A549 (cell line): ENCODE measurements around the gene CDK9. TPM values are rescaled to one million over a fixed set of nuclear protein-coding genes. Genes with fewer than 3 reads are reported as not detected.

Experiments used
- ATAC-seq, 2 experiments: fragments of 200-7000 bp in 1 of 2; fragments of >200 bp in 1 of 2; cut with Nextera tagmentation in 1 of 2; cut with Tn5 transposase in 1 of 2; 3 replicates each; pipeline versions ENCODE4 v1.8.0 to v1.9.1; 2018 to 2020; ENCODE audit warnings: mild to moderate bottlenecking in 1 of 2, moderate library complexity in 1 of 2
- CTCF ChIA-PET: fragments of 300-600 bp; sonication (Branson Sonifier 250); formaldehyde crosslinking; extraction: SDS; loops from one replicate; lab custom pipeline; 2021; ENCODE audit warnings: antibody characterized with exemption, inconsistent platforms; lab: Yijun Ruan, JAX
- POLR2A ChIA-PET: fragments of 350-600 bp; formaldehyde crosslinking; extraction: SDS; loops from one replicate; lab custom pipeline; 2021; ENCODE audit warnings: antibody characterized with exemption, inconsistent platforms; lab: Yijun Ruan, JAX
- DNase-seq, 2 experiments: peaks; one replicate each; pipeline versions ENCODE4 v3.0.0 to v3.0.0-alpha.2; 2011 to 2016; ENCODE audit warnings: low read depth in 1 of 2, low spot score in 1 of 2
- FAIRE-seq: peaks from 2 replicates; lab custom pipeline; 2011; peaks lifted over from hg19 to GRCh38; lab: Jason Lieb, UNC
- H3K27ac ChIP-seq, 2 experiments: fragments of >200 bp; sonication (Bioruptor Twin); formaldehyde crosslinking; 3 replicates each; pipeline ENCODE4 v1.5.1; 2016 to 2017
- H3K4me1 ChIP-seq: fragments of >200 bp; sonication (Bioruptor Twin); formaldehyde crosslinking; 3 replicates; pipeline ENCODE4 v1.6.1; 2016
- H3K4me2 ChIP-seq: fragments of >200 bp; sonication (Bioruptor Twin); formaldehyde crosslinking; 3 replicates; pipeline ENCODE4 v1.6.1; 2016
- H3K4me3 ChIP-seq: fragments of >200 bp; sonication (Bioruptor Twin); formaldehyde crosslinking; 3 replicates; pipeline ENCODE4 v1.5.1; 2016
- H3K9me3 ChIP-seq: fragments of >200 bp; sonication (Bioruptor Twin); formaldehyde crosslinking; 3 replicates; pipeline ENCODE4 v1.6.1; 2016
- BHLHE40 ChIP-seq: IDR thresholded peaks from 2 replicates; pipeline ENCODE4 v1.6.1; 2012; ENCODE audit warnings: low read depth, low read length, inconsistent platforms
- CBX2 ChIP-seq: fragments of 200-600 bp; sonication (generic); IDR thresholded peaks from 2 replicates; pipeline ENCODE4 v1.6.1; 2016; ENCODE audit warnings: low read depth, mild to moderate bottlenecking, borderline replicate concordance
- CBX8 ChIP-seq: fragments of 200-600 bp; sonication (generic); IDR thresholded peaks from 2 replicates; pipeline ENCODE4 v1.6.1; 2016
- CHD2 ChIP-seq: fragments of 150-350 bp; IDR thresholded peaks from 2 replicates; pipeline ENCODE4 v1.6.1; 2014; ENCODE audit warnings: low read length; ENCODE audit not compliant: partially characterized antibody
- CHD4 ChIP-seq: fragments of 200-600 bp; sonication (generic); IDR thresholded peaks from 2 replicates; pipeline ENCODE4 v1.6.1; 2016; ENCODE audit warnings: antibody characterized with exemption, mild to moderate bottlenecking, borderline replicate concordance
- ELK1 ChIP-seq: fragments of 150-350 bp; IDR thresholded peaks from 2 replicates; pipeline ENCODE4 v1.6.1; 2014; ENCODE audit warnings: low read depth, mild to moderate bottlenecking, low read length
- ESRRA ChIP-seq: fragments of 150-350 bp; IDR thresholded peaks from 2 replicates; pipeline ENCODE4 v1.6.1; 2014; ENCODE audit warnings: mild to moderate bottlenecking, low read length, borderline replicate concordance
- FOSB ChIP-seq: fragments of 250-450 bp; sonication (Bioruptor Pico); IDR thresholded peaks from 2 replicates; pipeline ENCODE4 v1.5.0; 2020; ENCODE audit warnings: mild to moderate bottlenecking, moderate library complexity
- GATA3 ChIP-seq: IDR thresholded peaks from 2 replicates; pipeline ENCODE4 v1.6.1; 2012; ENCODE audit warnings: borderline replicate concordance
- HES2 ChIP-seq: fragments of >200 bp; sonication (Bioruptor Twin); formaldehyde crosslinking; IDR thresholded peaks from 2 replicates; pipeline ENCODE4 v1.6.1; 2016
- HEYL ChIP-seq: fragments of 250-450 bp; sonication (Bioruptor Pico); IDR thresholded peaks from 2 replicates; pipeline ENCODE4 v1.8.0; 2021; ENCODE audit warnings: mild to moderate bottlenecking, moderate library complexity
- HMGXB4 ChIP-seq: fragments of 250-450 bp; sonication (Bioruptor Pico); IDR thresholded peaks from 2 replicates; pipeline ENCODE4 v1.5.0; 2021; ENCODE audit warnings: mild to moderate bottlenecking, moderate library complexity, borderline replicate concordance
- HOXA7 ChIP-seq: fragments of 250-450 bp; sonication (Bioruptor Pico); IDR thresholded peaks from 2 replicates; pipeline ENCODE4 v1.5.0; 2020; ENCODE audit warnings: mild to moderate bottlenecking, moderate library complexity
- JUN ChIP-seq, 2 experiments: fragments of >200 bp; sonication (Bioruptor Twin); formaldehyde crosslinking; IDR thresholded peaks; 2 replicates in 1 of 2; 3 replicates in 1 of 2; pipeline ENCODE4 v1.6.1; 2016 to 2017
- JUNB ChIP-seq: fragments of >200 bp; sonication (Bioruptor Twin); formaldehyde crosslinking; IDR thresholded peaks from 2 replicates; pipeline ENCODE4 v1.6.1; 2016
- MAFK ChIP-seq: fragments of 450-650 bp; IDR thresholded peaks from 2 replicates; pipeline ENCODE4 v1.6.1; 2014; ENCODE audit not compliant: partially characterized antibody
- NFE2L2 ChIP-seq: fragments of 150-350 bp; conservative IDR thresholded peaks from 2 replicates; pipeline ENCODE4 v1.6.1; 2014; ENCODE audit warnings: low read length
- PBX3 ChIP-seq: IDR thresholded peaks from 2 replicates; pipeline ENCODE4 v1.6.1; 2012
- POLR2A ChIP-seq: IDR thresholded peaks from 2 replicates; pipeline ENCODE4 v1.6.1; 2012; ENCODE audit warnings: mild to moderate bottlenecking, low read length
- RCOR1 ChIP-seq: fragments of 150-350 bp; IDR thresholded peaks from 2 replicates; pipeline ENCODE4 v1.6.1; 2014; ENCODE audit warnings: antibody characterized with exemption, low read length, low read depth
- REST ChIP-seq: fragments of 200-600 bp; sonication (generic); IDR thresholded peaks from 2 replicates; pipeline ENCODE4 v1.6.1; 2016; ENCODE audit warnings: antibody characterized with exemption, mild to moderate bottlenecking, moderate library complexity
- RFX5 ChIP-seq: fragments of 450-650 bp; IDR thresholded peaks from 2 replicates; pipeline ENCODE4 v1.7.1; 2014; ENCODE audit warnings: antibody characterized with exemption, mild to moderate bottlenecking, moderate library complexity
- RNF2 ChIP-seq: fragments of 200-600 bp; sonication (generic); IDR thresholded peaks from 2 replicates; pipeline ENCODE4 v1.6.1; 2016; ENCODE audit warnings: low read depth, mild to moderate bottlenecking, antibody characterized with exemption, moderate library complexity, borderline replicate concordance
- SREBF2 ChIP-seq: fragments of 450-650 bp; IDR thresholded peaks from 2 replicates; pipeline ENCODE4 v1.6.1; 2014; ENCODE audit warnings: mild to moderate bottlenecking, moderate library complexity
- ZNF302 ChIP-seq: fragments of 250-450 bp; sonication (Bioruptor Pico); IDR thresholded peaks from 2 replicates; pipeline ENCODE4 v1.9.0; 2021; ENCODE audit warnings: inconsistent platforms, mild to moderate bottlenecking, moderate library complexity
- ZSCAN20 ChIP-seq: fragments of 250-450 bp; sonication (Bioruptor Pico); IDR thresholded peaks from 2 replicates; pipeline ENCODE4 v1.8.0; 2022; ENCODE audit warnings: mild to moderate bottlenecking, moderate library complexity
- WGBS: methylation state at CpG from one replicate; pipeline ENCODE4 v1.1.6; 2017; ENCODE audit errors: missing lambda C conversion rate; 5-methylcytosine and 5-hydroxymethylcytosine counted together
- polyA plus RNA-seq, 4 experiments: library from polyadenylated mRNA; depleted of rRNA in 3 of 4; stranded (reverse); fragments of >200 nt; fragmentation: RNase III in 1 of 4; extraction: RNeasy Plus Mini Kit Qiagen cat#74134 plus additional on column Dnase treatment in 1 of 4; gene quantifications; 2 replicates in 3 of 4; 3 replicates in 1 of 4; pipeline ENCODE4 v1.2.3, GENCODE V29; 2011 to 2017

Gene CDK9
- polyA plus RNA-seq, 2 of the 4 experiments (the other 2 are of a cell fraction): 43.8 to 45.7 TPM

- WGBS: 89% methylated on average over 28 of the region's 33 CpGs
- no peak overlapping the region for H3K27ac ChIP-seq
- no peak overlapping the region for H3K4me2 ChIP-seq
- no peak overlapping the region for H3K4me3 ChIP-seq
- TF ChIP-seq ZNF302 (CRISPR knock-in tag) (no peak), JUN (IDR thresholded peaks at IDR 0.05) (no peak), BHLHE40 (no peak), SREBF2 (no peak), HOXA7 (CRISPR knock-in tag) (no peak), CHD4 (no peak), CBX2 (no peak), ELK1 (no peak), POLR2A (no peak), FOSB (no peak), NFE2L2 (no peak), CHD2 (no peak), RFX5 (no peak)
- H3K9me3 ChIP-seq: no peaks in the 10 kb centered on the region
- FAIRE-seq: no peak
- ChIA-PET POLR2A (no interaction called here), CTCF (interaction anchor here (0.6 to 2.1 kb wide), 2 partner anchors 15 to 54 kb away, joined by 4 to 6 read pairs; no protein-coding TSS in a partner anchor)
- no peak for DNase-seq
- ATAC-seq: peak in 1 of 2 experiments; percentile 9; a peak in 2 of 6 replicates
- H3K4me1 ChIP-seq: no peaks in the 10 kb centered on the region
Measured at GRCh38 chr9:127815512-127816361, 29.9 kb downstream of the CDK9 start.

- CTCF ChIA-PET: interaction anchor here (2.1 to 2.3 kb wide), 2 partner anchors 10 to 53 kb away, joined by 6 to 17 read pairs; no protein-coding TSS in a partner anchor
Measured at GRCh38 chr9:127816362-127816725, 30.5 kb downstream of the CDK9 start.

More at GRCh38 chr9:127816362-127816725, 30.5 kb downstream of the CDK9 start:
- TF ChIP-seq REST (no peak), JUNB (no peak), RCOR1 (no peak), PBX3 (no peak), CBX2 (no peak), RNF2 (no peak), HES2 (no peak), HOXA7 (CRISPR knock-in tag) (no peak), HEYL (no peak), ESRRA (no peak), MAFK (no peak), RFX5 (no peak), ZSCAN20 (CRISPR knock-in tag) (no peak), GATA3 (no peak), BHLHE40 (no peak), CBX8 (no peak), HMGXB4 (CRISPR knock-in tag) (no peak), SREBF2 (no peak)
- no peak overlapping the region for H3K4me3 ChIP-seq
- WGBS: 74% methylated on average over 3 of the region's 3 CpGs
- H3K9me3 ChIP-seq: no peaks in the 10 kb centered on the region
- no peak overlapping the region for H3K4me2 ChIP-seq
- DNase-seq (no peak), ATAC-seq (peak; percentile 12 to 22; a peak in 3 of 6 replicates), FAIRE-seq (no peak)
- H3K27ac ChIP-seq: no peak overlapping the region
- no peaks in the 10 kb centered on the region for H3K4me1 ChIP-seq
- POLR2A ChIA-PET: no interaction called here
